Adrenal gland (tissue), 5 donors: ENCODE data around the gene CUL7.

ENCODE experiments used
- CTCF ChIP-seq, 6 experiments: fragments of 450-650 bp in 4 of 6; fragments of 200-600 bp in 2 of 6; sonication (generic) in 1 of 6; IDR thresholded peaks; 1 replicate in 5 of 6; 2 replicates in 1 of 6; pipeline versions ENCODE4 v1.5.1 to v1.8.0; 2016 to 2021; ENCODE audit warnings: antibody characterized with exemption in 6 of 6, mild to moderate bottlenecking in 2 of 6, moderate library complexity in 1 of 6
- POLR2A ChIP-seq, 2 donors: fragments of 450-650 bp; IDR thresholded peaks; one replicate each; pipeline ENCODE4 v1.6.1; 2017; ENCODE audit warnings: antibody characterized with exemption in 2 of 2, mild to moderate bottlenecking in 2 of 2, moderate library complexity in 1 of 2
- donor health status: DM: no; HTN: no; CAD: no.

GRCh38 chr6:43075670-43076463 is 22.2 kb upstream of the CUL7 start, which contains the start of gene PTK7:
- no peak for TF ChIP-seq POLR2A (IDR thresholded peaks at IDR 0.05)
- no peak for TF ChIP-seq CTCF (IDR thresholded peaks at IDR 0.05)
